ENCODE results near the gene ATP6V0A4.
"Not testable (repeated sequence)": the region's sequence is repeated elsewhere in the genome, so short reads cannot be mapped to it uniquely, and the experiment has no call there.

ATP6V0A4 gene

GRCh38 chr7:138695776-138696175, 102.2 kb downstream of the ATP6V0A4 start:
- not testable (repeated sequence) for H3K4me3 ChIP-seq (ENCODE audit: low read length); H3K36me3 ChIP-seq (ENCODE audit: control insufficient read depth, low read depth, low read length); H3K9ac ChIP-seq (ENCODE audit: low read length); H3K9me3 ChIP-seq (ENCODE audit: control insufficient read depth, low read depth, low read length); H3K27ac ChIP-seq (ENCODE audit: low read length); H3K27me3 ChIP-seq (ENCODE audit: control insufficient read depth, insufficient read depth, low read length); H3K4me1 ChIP-seq (ENCODE audit: control insufficient read depth, low read depth, low read length)

- Histone ChIP-seq H3K27me3 (ENCODE audit: control insufficient read depth, insufficient read depth, low read length) (no peaks in the 10 kb centered on the region), H3K4me3 (ENCODE audit: low read length) (no peak overlapping the region), H3K36me3 (ENCODE audit: control insufficient read depth, low read depth, low read length) (no peaks in the 10 kb centered on the region), H3K27ac (ENCODE audit: low read length) (no peak overlapping the region), H3K9ac (ENCODE audit: low read length) (no peak overlapping the region), H3K4me1 (ENCODE audit: control insufficient read depth, low read depth, low read length) (no peaks in the 10 kb centered on the region), H3K9me3 (ENCODE audit: control insufficient read depth, low read depth, low read length) (no peaks in the 10 kb centered on the region)
Observed at GRCh38 chr7:138695106-138695505, 102.9 kb downstream of the ATP6V0A4 start.

- no peak overlapping the region for H3K9ac ChIP-seq (ENCODE audit: low read length)
- no peaks in the 10 kb centered on the region for H3K4me1 ChIP-seq (ENCODE audit: control insufficient read depth, low read depth, low read length)
- no peak overlapping the region for H3K4me3 ChIP-seq (ENCODE audit: low read length)
- no peaks in the 10 kb centered on the region for H3K36me3 ChIP-seq (ENCODE audit: control insufficient read depth, low read depth, low read length)
- no peak overlapping the region for H3K27ac ChIP-seq (ENCODE audit: low read length)
- H3K27me3 ChIP-seq (ENCODE audit: control insufficient read depth, insufficient read depth, low read length) = no peaks in the 10 kb centered on the region
- no peaks in the 10 kb centered on the region for H3K9me3 ChIP-seq (ENCODE audit: control insufficient read depth, low read depth, low read length)
Observed at GRCh38 chr7:138691178-138691577, 106.8 kb downstream of the ATP6V0A4 start.

GRCh38 chr7:138690495-138690894, 107.5 kb downstream of the ATP6V0A4 start:
- Histone ChIP-seq H3K4me1 (ENCODE audit: control insufficient read depth, low read depth, low read length) (no peaks in the 10 kb centered on the region), H3K27ac (ENCODE audit: low read length) (no peak overlapping the region), H3K27me3 (ENCODE audit: control insufficient read depth, insufficient read depth, low read length) (no peaks in the 10 kb centered on the region)

GRCh38 chr7:138688037-138688436, 110.0 kb downstream of the ATP6V0A4 start:
- not testable (repeated sequence) for H3K4me3 ChIP-seq (ENCODE audit: low read length); H3K9me3 ChIP-seq (ENCODE audit: control insufficient read depth, low read depth, low read length); H3K9ac ChIP-seq (ENCODE audit: low read length); H3K27me3 ChIP-seq (ENCODE audit: control insufficient read depth, insufficient read depth, low read length); H3K27ac ChIP-seq (ENCODE audit: low read length); H3K4me1 ChIP-seq (ENCODE audit: control insufficient read depth, low read depth, low read length); H3K36me3 ChIP-seq (ENCODE audit: control insufficient read depth, low read depth, low read length)

More at GRCh38 chr7:138690495-138690894, 107.5 kb downstream of the ATP6V0A4 start:
- Histone ChIP-seq H3K9ac (ENCODE audit: low read length) (no peak overlapping the region), H3K9me3 (ENCODE audit: control insufficient read depth, low read depth, low read length) (no peaks in the 10 kb centered on the region), H3K4me3 (ENCODE audit: low read length) (no peak overlapping the region), H3K36me3 (ENCODE audit: control insufficient read depth, low read depth, low read length) (no peaks in the 10 kb centered on the region)

- no peak overlapping the region for H3K9ac ChIP-seq (ENCODE audit: low read length)
- no peaks in the 10 kb centered on the region for H3K36me3 ChIP-seq (ENCODE audit: control insufficient read depth, low read depth, low read length)
- H3K4me3 ChIP-seq (ENCODE audit: low read length) = no peak overlapping the region
- no peak overlapping the region for H3K27ac ChIP-seq (ENCODE audit: low read length)
- no peaks in the 10 kb centered on the region for H3K9me3 ChIP-seq (ENCODE audit: control insufficient read depth, low read depth, low read length)
- H3K4me1 ChIP-seq (ENCODE audit: control insufficient read depth, low read depth, low read length) = no peaks in the 10 kb centered on the region
- H3K27me3 ChIP-seq (ENCODE audit: control insufficient read depth, insufficient read depth, low read length) = no peaks in the 10 kb centered on the region
Observed at GRCh38 chr7:138684340-138684739, 113.7 kb downstream of the ATP6V0A4 start.

GRCh38 chr7:138679793-138680192, 118.2 kb downstream of the ATP6V0A4 start:
- no peaks in the 10 kb centered on the region for H3K36me3 ChIP-seq (ENCODE audit: control insufficient read depth, low read depth, low read length)
- no peaks in the 10 kb centered on the region for H3K27me3 ChIP-seq (ENCODE audit: control insufficient read depth, insufficient read depth, low read length)
- H3K27ac ChIP-seq (ENCODE audit: low read length) = no peak overlapping the region
- H3K4me1 ChIP-seq (ENCODE audit: control insufficient read depth, low read depth, low read length) = no peaks in the 10 kb centered on the region
- no peak overlapping the region for H3K4me3 ChIP-seq (ENCODE audit: low read length)
- no peaks in the 10 kb centered on the region for H3K9me3 ChIP-seq (ENCODE audit: control insufficient read depth, low read depth, low read length)
- H3K9ac ChIP-seq (ENCODE audit: low read length) = no peak overlapping the region

GRCh38 chr7:138670594-138670993, 127.4 kb downstream of the ATP6V0A4 start:
- Histone ChIP-seq H3K27ac (ENCODE audit: low read length) (no peak overlapping the region), H3K36me3 (ENCODE audit: control insufficient read depth, low read depth, low read length) (no peaks in the 10 kb centered on the region), H3K9ac (ENCODE audit: low read length) (no peak overlapping the region), H3K4me3 (ENCODE audit: low read length) (no peak overlapping the region), H3K9me3 (ENCODE audit: control insufficient read depth, low read depth, low read length) (no peaks in the 10 kb centered on the region), H3K4me1 (ENCODE audit: control insufficient read depth, low read depth, low read length) (peaks cover 25% of the 10 kb centered on the region), H3K27me3 (ENCODE audit: control insufficient read depth, insufficient read depth, low read length) (no peaks in the 10 kb centered on the region)

- H3K27me3 ChIP-seq (ENCODE audit: control insufficient read depth, insufficient read depth, low read length) = no peaks in the 10 kb centered on the region
Observed at GRCh38 chr7:138669364-138669763, 128.6 kb downstream of the ATP6V0A4 start.

GRCh38 chr7:138668946-138669345, 129.1 kb downstream of the ATP6V0A4 start:
- H3K4me1 ChIP-seq (ENCODE audit: control insufficient read depth, low read depth, low read length) = peaks cover 31% of the 10 kb centered on the region
- H3K4me3 ChIP-seq (ENCODE audit: low read length) = no peak overlapping the region
- no peaks in the 10 kb centered on the region for H3K27me3 ChIP-seq (ENCODE audit: control insufficient read depth, insufficient read depth, low read length)
- no peak overlapping the region for H3K27ac ChIP-seq (ENCODE audit: low read length)
- no peaks in the 10 kb centered on the region for H3K9me3 ChIP-seq (ENCODE audit: control insufficient read depth, low read depth, low read length)
- no peaks in the 10 kb centered on the region for H3K36me3 ChIP-seq (ENCODE audit: control insufficient read depth, low read depth, low read length)
- H3K9ac ChIP-seq (ENCODE audit: low read length) = no peak overlapping the region

More at GRCh38 chr7:138669364-138669763, 128.6 kb downstream of the ATP6V0A4 start:
- Histone ChIP-seq H3K27ac (ENCODE audit: low read length) (no peak overlapping the region), H3K9ac (ENCODE audit: low read length) (no peak overlapping the region), H3K36me3 (ENCODE audit: control insufficient read depth, low read depth, low read length) (no peaks in the 10 kb centered on the region), H3K9me3 (ENCODE audit: control insufficient read depth, low read depth, low read length) (no peaks in the 10 kb centered on the region), H3K4me3 (ENCODE audit: low read length) (no peak overlapping the region), H3K4me1 (ENCODE audit: control insufficient read depth, low read depth, low read length) (peaks cover 31% of the 10 kb centered on the region)

GRCh38 chr7:138668229-138668596, 129.8 kb downstream of the ATP6V0A4 start:
- Histone ChIP-seq H3K27me3 (ENCODE audit: control insufficient read depth, insufficient read depth, low read length) (no peaks in the 10 kb centered on the region), H3K27ac (ENCODE audit: low read length) (no peak overlapping the region), H3K36me3 (ENCODE audit: control insufficient read depth, low read depth, low read length) (no peaks in the 10 kb centered on the region), H3K9me3 (ENCODE audit: control insufficient read depth, low read depth, low read length) (no peaks in the 10 kb centered on the region), H3K4me3 (ENCODE audit: low read length) (no peak overlapping the region), H3K4me1 (ENCODE audit: control insufficient read depth, low read depth, low read length) (peaks cover 37% of the 10 kb centered on the region), H3K9ac (ENCODE audit: low read length) (no peak overlapping the region)

GRCh38 chr7:138667535-138668228, 130.3 kb downstream of the ATP6V0A4 start:
- Histone ChIP-seq H3K27me3 (ENCODE audit: control insufficient read depth, insufficient read depth, low read length) (no peaks in the 10 kb centered on the region), H3K9ac (ENCODE audit: low read length) (no peak overlapping the region), H3K4me1 (ENCODE audit: control insufficient read depth, low read depth, low read length) (peaks cover 42% of the 10 kb centered on the region), H3K4me3 (ENCODE audit: low read length) (no peak overlapping the region), H3K36me3 (ENCODE audit: control insufficient read depth, low read depth, low read length) (no peaks in the 10 kb centered on the region), H3K9me3 (ENCODE audit: control insufficient read depth, low read depth, low read length) (no peaks in the 10 kb centered on the region), H3K27ac (ENCODE audit: low read length) (no peak overlapping the region)
